HG03442 (cell line): ENCODE data around the gene FRAS1.

Source experiments
- ATAC-seq: cut with Tn5 transposase; IDR thresholded peaks from one replicate; pipeline ENCODE4 v1.9.1; 2021; ENCODE audit warnings: mild to moderate bottlenecking, moderate library complexity; ENCODE audit not compliant: unreplicated experiment

The FRAS1 gene

DNA sequence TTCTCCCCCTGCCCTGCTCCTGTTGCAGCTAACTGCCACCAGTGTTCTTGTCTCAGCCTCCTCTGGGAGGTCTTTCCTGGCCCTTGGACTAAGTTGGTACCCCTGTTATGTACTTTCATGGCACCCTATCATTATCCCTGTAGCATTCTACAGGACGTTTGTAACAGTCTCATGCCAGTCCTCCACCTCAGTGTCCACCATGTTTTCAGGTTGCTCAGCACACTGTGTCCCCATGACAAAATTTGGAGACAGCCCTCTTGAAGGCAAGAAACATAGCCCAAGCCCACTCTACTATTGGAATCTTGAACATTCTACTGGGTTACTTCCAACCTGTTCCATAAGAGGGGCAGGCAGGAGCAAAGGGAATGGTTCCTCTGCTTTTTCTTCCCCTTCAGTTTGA is 300.0 kb downstream of the FRAS1 start:
- ATAC-seq: no peak

DNA sequence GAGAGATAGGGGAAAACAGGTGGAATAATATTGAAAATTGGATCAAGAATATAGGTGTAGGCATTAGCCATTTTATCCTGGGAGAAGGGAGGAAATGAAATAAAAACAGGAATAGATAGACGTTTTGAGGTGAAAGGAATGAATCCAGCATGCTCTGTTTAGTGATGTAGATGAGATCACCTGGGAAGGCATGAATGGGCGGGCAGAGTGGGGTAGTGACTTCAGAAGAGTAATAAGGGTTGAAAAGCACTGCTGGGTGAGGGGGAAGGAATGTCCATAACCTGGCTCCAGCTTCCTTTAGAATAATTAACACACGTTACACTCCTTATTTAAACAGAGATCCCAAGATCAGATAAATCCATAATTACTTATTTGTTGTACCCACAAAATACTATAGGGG is 303.3 kb downstream of the FRAS1 start:
- ATAC-seq: no peak

DNA sequence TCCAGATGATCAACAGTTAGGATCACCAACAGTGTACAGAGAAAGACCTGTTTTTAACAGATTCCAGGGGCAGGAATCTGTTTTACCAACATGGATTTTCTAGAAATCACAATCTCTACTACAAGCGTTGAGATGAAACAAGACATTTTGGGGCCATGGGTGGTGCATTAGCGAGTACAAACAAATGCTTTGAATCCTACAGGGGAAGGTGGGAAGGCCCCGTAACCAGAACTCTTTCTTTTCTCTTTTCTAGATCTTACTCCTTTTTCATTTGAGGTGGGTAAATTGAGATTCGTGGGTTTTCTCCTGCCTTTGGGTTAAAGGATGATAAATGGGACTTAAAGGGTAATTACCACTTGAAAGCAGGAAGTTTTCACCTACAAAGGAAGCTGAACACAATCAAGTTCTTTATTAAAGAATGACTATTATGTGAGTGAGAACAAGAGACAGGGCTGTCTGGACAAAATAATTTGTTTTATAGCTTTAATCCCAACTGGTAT is 304.5 kb downstream of the FRAS1 start:
- ATAC-seq: no peak

DNA sequence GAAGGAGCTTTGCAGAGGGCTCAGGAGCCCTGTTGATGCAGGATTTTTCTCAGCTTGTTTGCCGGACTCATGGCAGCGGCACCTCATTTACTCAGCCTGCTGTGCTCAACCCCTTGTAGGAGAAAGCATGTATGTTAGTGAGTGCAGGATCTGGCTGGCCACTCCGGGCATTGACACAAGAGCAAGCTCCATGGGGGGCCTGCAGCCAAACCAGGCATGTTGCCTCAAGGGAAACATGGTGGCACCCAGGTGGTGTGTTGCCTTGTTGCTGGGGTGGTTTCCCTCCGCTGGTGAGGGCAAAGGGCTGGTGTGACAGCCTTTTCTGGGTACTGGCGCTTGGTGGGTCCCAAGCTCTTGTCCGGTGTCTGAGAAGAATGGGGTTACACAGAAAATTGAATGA is 305.2 kb downstream of the FRAS1 start:
- no peak for ATAC-seq

DNA sequence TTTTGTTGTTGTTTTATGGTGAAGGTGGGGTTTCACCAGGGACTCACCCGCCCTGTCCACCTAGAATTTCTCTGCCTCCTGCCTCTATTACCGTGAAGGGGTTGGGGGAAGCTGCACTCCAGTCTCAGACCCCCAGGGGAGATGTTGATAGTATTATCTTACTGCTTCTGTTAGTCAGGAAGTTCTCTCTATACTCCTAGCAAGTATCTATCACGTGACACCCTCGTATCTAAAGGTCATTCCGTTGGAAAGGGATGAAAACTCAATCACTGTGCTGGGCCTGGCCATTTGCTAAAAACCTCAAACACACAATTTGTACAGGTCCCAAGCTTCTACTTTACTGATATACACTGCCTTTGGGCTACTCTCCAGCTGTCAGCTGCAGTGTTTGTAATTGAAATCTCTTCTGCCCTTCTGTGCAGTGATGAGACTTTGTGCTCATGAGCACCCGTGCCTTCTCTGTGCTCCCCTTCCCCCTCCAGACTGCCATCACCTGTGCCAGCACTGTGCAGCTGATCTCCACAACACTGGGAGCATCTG is 306.0 kb downstream of the FRAS1 start:
- no peak for ATAC-seq

DNA sequence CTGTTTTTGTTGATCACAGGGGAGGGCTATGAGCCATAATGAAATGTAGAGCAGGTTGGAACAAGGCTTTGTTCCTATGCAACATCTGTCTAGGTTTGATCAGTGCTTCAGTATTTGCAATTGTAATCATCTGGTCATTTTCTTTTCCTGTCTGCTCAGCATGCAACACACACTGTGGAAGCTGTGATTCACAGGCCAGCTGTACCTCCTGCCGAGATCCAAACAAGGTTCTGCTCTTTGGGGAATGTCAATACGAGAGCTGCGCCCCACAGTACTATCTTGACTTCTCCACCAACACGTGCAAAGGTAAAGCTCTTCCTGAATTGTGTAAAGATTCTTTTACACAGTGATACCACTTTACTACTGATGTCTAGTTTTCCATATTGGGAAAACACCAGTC is 312.6 kb downstream of the FRAS1 start:
- no peak for ATAC-seq

DNA sequence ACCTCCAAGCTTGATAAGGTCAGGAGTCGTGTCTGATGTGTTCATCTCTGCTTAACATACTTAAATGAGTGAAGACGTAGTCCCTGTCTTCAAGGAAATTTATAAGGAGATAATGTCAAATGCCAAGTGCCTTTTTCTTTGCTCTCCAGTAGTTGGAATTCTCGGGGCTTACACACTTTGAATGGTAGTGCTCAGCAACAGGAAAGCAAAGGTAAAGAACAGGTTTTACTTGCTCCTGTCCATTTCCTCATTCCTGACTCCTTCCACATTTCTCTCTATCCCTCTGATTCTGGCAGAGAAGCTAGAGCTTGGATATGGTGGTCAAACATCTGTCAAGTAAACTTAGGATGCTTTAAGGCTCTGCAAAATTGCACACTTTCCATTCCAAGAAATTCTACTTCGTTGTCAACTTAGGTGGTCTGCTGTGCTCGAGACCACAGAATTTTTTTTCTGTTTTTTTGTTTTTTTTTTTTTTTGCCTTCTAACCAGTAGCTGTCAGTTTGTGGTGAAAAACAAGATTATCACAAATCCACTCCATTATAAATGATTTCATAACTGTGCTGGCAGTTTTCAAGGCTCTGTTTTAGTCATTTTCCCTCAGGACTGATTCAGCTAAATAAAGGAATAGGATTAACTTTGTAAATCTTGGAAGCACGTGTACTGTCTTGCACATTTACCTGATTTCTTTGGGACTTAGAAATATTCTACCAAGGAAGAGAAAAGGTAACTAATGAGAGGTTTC is 313.7 kb downstream of the FRAS1 start:
- ATAC-seq: no peak

DNA sequence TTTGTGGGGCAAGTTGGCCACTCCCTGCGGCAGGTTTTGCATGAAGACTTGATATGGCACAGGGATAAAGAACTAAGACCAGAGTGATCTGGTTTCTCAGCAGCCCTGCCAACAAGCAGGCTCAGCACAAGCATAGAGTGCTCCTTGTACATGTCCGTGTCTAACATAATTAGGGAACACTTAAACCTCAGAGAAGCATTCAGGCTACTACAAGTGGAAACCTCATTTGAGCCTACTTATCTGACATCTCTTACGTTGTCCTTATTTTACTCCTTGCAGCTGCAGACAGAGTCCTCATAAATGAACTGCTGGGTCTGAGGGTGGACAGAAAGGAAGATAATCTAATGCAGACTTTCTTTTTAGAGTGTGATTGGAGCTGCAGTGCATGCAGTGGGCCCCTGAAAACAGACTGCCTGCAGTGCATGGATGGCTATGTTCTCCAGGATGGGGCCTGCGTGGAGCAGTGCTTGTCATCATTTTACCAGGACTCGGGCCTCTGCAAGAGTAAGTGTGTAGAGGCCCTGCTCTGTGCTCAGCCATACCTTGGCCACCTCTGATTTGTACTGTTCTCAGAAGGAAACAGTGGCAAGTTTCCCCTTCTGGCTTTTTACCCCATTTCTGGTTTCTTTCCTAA is 315.3 kb downstream of the FRAS1 start:
- ATAC-seq: no peak

DNA sequence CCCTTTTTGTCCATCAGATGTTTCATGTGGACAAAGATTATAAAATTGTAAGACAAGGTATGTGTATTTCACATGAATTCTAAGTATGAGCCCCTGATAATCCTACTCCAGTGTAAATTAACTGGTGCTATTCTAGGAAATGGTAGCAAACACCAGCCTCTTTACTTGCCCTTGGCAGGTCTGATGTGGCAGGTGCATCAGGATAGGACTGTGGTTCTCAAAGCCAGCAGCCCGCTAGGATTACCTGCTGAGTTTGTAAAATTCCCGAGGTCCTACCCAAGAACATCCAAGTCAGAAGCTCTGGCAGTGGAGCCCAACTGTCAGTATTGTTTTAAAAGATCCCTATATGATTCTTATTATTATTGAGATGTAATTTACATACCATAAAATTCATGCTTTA is 320.4 kb downstream of the FRAS1 start:
- no peak for ATAC-seq

DNA sequence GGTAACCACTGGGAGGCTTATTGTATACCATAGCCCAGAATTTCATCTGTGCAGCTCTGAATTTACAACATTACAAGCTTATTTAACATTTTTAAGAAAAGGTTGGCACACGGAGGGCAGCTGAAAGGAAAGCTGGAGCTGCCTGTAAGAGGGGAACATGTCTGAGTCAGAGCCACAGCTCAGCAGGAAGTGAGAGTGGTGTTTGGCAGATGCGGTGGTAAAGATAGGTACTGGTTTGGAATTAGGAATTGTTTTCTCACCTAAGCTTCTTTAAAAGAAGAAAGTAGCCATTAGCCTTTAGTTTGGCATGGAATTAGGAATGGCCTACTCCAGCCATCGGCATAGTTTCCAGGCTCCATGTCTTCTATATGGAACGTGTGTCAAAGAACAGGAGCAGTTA is 321.9 kb downstream of the FRAS1 start:
- ATAC-seq: no peak

DNA sequence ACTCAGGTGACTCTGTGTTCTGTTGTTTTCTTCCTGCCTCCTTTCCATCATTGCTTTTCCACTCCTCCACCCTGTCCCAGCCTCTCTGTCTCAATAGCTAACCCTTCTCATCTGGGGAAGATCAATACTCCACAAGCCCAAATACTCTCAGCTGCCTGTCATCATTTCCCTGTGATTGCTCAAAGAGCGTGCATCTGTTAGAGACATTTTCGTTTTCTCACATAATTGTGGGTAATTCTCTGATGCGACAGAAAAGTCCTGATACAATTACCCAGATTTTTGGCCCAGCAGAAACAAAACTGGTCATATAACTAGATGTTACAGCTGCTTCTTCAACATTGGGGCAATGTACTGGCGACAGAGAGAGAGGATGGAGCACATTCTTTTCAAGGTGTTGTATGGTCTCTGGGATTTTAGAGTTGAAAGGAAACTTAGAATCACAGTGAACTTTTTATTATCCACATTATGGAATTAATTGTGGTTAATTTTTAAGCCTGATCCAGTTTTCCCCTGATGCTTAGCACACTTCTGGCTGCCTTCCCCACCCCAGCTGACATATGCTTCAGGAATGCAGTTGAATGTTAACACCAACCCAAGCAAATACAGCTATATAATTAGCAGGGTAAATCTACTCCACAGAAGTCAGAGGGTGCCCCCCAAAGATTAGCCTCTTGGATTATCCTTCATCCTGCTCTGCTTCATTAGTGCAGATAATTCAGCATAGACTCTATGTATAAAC is 323.0 kb downstream of the FRAS1 start:
- ATAC-seq: no peak

DNA sequence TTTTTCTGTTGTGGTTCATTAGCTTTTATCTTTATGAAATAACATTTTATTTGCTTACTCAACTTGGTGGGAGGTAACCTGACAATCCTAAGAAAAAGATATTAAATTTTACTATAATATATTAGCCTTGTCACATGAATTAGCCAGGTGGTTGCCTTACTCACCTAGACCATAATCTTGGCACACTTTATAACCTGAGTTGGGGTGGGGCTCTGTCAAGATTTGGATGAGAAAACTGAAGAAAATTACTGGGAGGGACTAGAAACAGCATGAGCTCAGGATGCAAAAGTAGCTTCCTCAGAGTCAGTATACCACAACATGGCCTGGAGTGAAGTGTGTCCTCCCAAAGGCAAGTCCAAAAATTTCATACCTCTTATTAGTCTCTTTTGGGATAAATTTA is 329.6 kb downstream of the FRAS1 start:
- no peak for ATAC-seq

DNA sequence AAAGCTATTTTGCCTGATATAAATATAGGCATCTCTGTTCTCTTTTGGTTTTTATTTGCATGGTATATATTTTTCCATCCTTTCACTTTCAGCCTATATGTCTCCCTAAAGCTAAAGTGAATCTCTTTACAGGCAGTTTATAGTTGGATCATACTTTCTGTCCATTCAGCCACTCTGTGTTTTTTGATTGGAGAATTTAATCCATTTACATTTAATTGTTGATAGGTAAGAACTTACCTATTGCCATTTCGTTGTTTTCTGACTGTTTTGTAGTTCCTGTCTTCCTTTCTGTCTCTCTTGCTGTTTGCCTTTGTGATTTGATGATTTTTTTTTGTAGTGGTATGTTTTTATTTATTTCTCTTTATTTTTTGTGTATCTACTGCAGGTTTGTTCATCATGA is 338.5 kb downstream of the FRAS1 start:
- ATAC-seq: no peak

DNA sequence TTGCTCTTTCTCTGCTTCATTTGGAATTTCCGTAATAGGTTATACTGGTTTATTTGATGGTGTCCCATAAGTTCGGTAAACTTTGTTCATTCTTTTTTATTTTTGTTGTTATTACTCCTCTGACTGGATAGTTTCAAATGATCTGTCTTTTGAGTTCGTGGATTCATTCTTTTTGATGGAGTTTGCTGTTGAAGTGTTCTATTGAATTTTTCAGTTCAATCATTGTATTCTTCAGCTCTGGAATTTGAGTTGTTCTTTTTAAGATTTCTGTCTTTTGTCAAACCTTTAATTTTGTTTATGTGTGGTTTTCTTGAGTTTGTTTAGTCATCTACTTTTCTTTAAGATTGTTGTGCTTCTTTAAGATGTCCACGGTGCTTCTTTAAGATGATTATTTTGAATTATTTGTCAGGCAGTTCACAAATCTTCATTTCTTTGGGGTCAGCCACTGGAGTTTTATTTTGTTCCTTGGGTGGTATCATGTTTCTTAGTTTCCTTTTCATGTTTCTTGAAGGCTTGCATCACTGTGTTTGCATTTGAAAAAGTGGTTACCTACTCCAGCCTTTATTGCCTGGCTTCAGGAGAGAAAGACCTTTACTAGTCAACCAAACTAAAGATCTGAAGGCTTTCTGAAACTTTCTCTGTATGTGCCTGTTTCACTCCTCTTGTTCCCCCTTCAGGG is 339.6 kb downstream of the FRAS1 start:
- ATAC-seq: no peak

DNA sequence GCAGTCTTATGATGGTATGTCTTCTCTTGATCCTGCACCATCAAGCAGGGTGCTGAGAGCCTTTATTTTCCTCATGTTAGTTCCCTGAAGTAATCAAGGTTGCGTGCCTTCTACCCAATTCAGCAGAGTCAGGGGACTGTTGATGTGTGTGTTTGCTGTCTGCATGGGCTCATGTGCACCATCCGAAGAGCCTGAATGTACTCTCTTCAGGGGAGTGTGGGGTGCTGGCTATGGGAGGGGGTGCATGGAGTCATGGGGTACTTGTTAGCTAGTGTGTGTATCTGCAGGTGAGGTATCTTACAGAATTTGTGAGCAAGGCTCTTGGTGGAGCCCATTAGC is 340.1 kb downstream of the FRAS1 start:
- no peak for ATAC-seq

DNA sequence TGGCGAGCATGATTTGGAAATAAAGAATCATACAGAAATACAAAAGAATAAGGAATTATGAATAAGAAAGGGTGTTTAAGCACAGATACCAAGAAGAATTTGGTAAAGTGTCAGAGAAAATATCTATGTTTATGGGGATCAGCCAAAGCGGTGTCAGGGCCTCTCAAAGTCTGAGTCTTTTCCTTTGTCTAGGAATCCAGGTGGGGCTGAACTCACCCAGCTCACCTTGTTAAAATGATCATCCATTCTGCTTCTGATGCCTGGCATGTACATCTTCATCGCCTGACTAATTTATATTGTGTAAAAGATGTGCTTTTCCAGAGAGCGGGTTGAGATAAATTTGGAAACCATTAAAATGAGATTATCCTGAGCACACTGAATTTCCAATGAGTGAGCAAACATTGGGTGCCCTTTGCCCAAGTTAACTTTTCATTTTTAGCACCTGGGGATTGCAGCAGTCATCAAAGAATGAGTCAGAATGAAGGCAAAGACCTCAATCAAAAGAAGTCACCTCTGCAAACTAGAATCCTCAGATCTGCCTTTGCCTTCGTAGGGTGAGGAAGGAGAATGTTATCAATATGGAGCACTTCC is 352.6 kb downstream of the FRAS1 start:
- no peak for ATAC-seq

DNA sequence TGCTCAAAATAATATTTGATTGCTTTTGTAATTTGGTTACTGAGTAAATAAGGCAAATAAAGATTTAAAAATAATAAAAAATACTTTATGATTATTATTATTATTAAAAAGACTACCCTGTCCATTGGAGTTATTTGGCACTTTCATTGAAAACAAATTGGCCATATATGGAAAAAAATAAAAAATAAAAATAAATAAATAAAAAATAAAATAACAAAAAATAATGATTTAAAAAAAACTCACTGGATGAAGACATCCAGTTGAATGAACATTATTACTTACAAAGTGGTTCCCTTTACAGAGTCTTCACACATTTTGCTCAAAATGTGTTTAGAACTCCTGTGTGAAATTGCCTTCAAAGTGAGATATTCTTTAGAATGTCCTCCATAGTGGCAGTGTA is 353.1 kb downstream of the FRAS1 start:
- no peak for ATAC-seq

DNA sequence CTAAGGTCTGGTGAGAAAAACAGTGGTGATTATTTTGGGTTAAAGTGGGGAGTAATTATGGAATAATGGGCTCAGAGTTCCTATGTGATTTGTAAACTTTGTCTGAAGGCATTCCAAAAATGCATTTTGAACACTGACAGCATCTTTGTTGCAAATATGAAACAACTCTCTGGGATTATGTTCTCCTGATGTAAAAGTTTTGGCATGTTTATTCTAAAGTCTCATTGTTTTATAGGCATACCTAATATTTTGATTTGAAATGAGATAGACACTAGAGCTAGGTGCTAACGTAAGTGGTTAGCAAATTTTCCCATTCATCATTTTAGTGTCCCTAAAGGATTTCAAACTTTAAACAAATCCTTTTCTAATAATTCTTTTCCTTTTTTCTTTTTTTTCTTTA is 353.6 kb downstream of the FRAS1 start:
- no peak for ATAC-seq

DNA sequence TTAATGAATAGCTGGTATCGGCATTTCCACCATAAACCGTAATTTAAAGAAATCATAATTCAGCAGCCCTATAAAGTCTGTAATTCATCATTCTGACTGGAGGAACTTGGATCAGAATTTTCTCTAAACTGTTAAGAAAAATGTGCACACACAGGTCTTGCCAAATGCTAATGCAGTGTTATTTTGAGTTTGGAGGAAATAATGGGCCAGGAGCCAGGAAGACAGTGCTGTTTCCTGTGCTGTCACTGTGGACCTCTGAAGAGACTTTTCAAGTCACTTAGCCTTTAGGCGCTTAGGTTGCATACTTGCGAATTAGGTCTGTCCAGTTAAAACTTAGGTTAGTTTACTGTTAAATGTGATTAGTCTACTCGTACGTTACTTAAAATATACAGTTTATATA is 357.0 kb downstream of the FRAS1 start:
- ATAC-seq: no peak

DNA sequence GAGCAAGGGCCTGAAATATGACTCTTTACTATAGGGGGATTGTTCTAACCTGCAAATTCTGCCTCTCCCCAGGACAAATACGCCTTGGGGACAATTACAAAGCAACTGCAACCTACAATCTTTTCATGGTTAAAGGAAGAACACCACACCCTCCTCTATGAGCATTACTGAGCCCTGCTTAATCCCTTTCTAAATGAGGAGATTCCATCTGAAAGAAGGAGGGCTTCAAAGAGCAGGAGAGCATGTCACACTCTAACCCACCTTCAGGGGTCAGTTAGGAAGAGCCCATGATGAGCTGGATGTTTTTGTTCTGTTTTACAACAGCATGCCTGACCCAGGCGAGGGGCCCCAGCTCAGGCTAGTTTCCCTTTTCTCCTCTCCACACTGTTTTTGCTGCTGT is 360.5 kb downstream of the FRAS1 start:
- no peak for ATAC-seq

DNA sequence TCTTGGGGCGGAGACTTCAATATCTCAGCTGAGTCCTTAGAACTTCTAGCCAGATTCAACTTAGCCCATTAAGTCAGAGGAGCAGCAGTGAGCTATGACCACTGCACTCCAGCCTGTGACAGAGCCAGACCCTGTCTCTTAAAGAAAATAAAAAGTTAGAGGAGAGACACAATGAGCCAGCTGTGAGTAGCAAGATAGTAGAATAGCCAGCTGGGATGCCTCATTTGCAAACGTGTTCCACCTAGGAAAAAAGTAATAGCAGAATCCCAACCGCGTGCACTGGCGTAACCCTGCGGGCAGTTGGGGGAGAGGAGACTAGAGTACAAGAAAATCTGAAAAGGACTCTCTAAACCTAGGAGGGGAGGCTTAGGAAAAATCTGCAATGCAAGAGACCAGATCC is 361.3 kb downstream of the FRAS1 start:
- ATAC-seq: no peak
